OCI-LY3 (cell line): Measurements from ENCODE around the gene CFAP221.

Experiments used
- H2AFZ ChIP-seq: fragments of 200-600, 300-600 bp; shearing (Covaris generic); 2 replicates; pipeline ENCODE4 v1.6.0; 2014; ENCODE audit warnings: antibody characterized with exemption, low read depth, low read length
- H3K27ac ChIP-seq: fragments of 200-600, 300-600 bp; sonication (generic); 2 replicates; pipeline ENCODE4 v1.5.1; 2014; ENCODE audit warnings: mild to moderate bottlenecking, low read length, moderate library complexity, mixed read lengths
- H3K27me3 ChIP-seq: fragments of 200-600, 300-600 bp; sonication (generic); 2 replicates; pipeline ENCODE4 v1.6.1; 2014; ENCODE audit warnings: low read depth, low read length, mixed read lengths
- H3K36me3 ChIP-seq: fragments of 200-600, 300-600 bp; sonication (generic); replicated peaks from 2 replicates; pipeline ENCODE3; 2014; ENCODE audit warnings: low read depth, low read length, mixed read lengths
- H3K4me1 ChIP-seq: fragments of 300-600, 200-600 bp; sonication (generic); 2 replicates; pipeline ENCODE4 v1.6.1; 2014; ENCODE audit warnings: low read length, mixed read lengths
- H3K4me2 ChIP-seq: fragments of 200-600, 300-600 bp; sonication (generic); 2 replicates; pipeline ENCODE4 v1.6.1; 2014; ENCODE audit warnings: low read length, mixed read lengths
- H3K4me3 ChIP-seq: fragments of 300-600, 200-600 bp; sonication (generic); 2 replicates; pipeline ENCODE4 v1.5.1; 2014; ENCODE audit warnings: antibody characterized with exemption, mild to moderate bottlenecking, low read length, moderate library complexity
- H3K79me2 ChIP-seq: fragments of 300-600, 200-600 bp; shearing (Covaris generic); 2 replicates; pipeline ENCODE4 v1.6.1; 2014; ENCODE audit warnings: mild to moderate bottlenecking, low read length, mixed read lengths
- H3K9ac ChIP-seq: fragments of 300-600, 200-600 bp; shearing (Covaris generic); 2 replicates; pipeline ENCODE4 v1.6.0; 2014; ENCODE audit warnings: mild to moderate bottlenecking, low read length, moderate library complexity
- H3K9me3 ChIP-seq: fragments of 200-600, 300-600 bp; shearing (Covaris generic); 2 replicates; pipeline ENCODE4 v1.6.1; 2014; ENCODE audit warnings: low read length, mixed read lengths; ENCODE audit not compliant: insufficient read depth
- H4K20me1 ChIP-seq: fragments of 200-600, 300-600 bp; sonication (generic); 2 replicates; pipeline ENCODE4 v1.6.1; 2016; ENCODE audit warnings: low read length, mixed read lengths; ENCODE audit not compliant: insufficient read depth
- EZH2phosphoT487 ChIP-seq: fragments of 200-600 bp; shearing (Covaris generic); IDR thresholded peaks from 2 replicates; pipeline ENCODE4 v1.6.1; 2018; ENCODE audit warnings: antibody characterized with exemption, mixed run types, low read depth
- TF ChIP-seq, protein P1 (sequence below): fragments of 200-600, 300-600 bp; sonication (generic); IDR thresholded peaks from 2 replicates; pipeline ENCODE4 v1.5.1; 2014; ENCODE audit warnings: antibody characterized with exemption, low read length, low read depth

CFAP221 gene

DNA sequence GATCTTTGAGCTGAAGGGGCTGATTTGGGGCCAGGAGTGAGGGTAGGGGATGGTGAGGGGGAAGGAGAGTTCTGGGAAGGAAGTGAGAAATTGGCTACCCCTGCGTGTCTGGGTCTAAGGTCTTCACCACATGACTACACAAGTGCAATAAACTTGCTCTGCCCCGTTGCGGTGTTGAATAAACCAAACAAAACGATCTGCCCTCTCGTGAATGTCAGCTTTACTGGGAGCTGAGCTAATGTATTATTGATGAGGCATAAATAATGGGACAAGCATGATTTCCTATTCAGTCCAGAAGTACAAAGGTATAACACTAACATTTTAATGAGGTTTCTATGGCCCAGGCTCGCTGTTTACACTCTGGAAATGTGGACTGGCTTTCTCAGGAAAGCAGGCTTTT is 8.0 kb upstream of the CFAP221 start:
- Histone ChIP-seq H2AFZ (no peak overlapping the region), H3K79me2 (no peaks in the 10 kb centered on the region), H3K4me3 (no peak overlapping the region), H3K27ac (no peak overlapping the region), H3K27me3 (peaks cover 6% of the 10 kb centered on the region; the same call in 1 of the 2 replicates), H4K20me1 (no peaks in the 10 kb centered on the region), H3K36me3 (no peaks in the 10 kb centered on the region), H3K4me2 (no peak overlapping the region), H3K9me3 (peaks cover 10% of the 10 kb centered on the region), H3K4me1 (no peaks in the 10 kb centered on the region), H3K9ac (no peak overlapping the region)
- TF ChIP-seq, protein P1, sequence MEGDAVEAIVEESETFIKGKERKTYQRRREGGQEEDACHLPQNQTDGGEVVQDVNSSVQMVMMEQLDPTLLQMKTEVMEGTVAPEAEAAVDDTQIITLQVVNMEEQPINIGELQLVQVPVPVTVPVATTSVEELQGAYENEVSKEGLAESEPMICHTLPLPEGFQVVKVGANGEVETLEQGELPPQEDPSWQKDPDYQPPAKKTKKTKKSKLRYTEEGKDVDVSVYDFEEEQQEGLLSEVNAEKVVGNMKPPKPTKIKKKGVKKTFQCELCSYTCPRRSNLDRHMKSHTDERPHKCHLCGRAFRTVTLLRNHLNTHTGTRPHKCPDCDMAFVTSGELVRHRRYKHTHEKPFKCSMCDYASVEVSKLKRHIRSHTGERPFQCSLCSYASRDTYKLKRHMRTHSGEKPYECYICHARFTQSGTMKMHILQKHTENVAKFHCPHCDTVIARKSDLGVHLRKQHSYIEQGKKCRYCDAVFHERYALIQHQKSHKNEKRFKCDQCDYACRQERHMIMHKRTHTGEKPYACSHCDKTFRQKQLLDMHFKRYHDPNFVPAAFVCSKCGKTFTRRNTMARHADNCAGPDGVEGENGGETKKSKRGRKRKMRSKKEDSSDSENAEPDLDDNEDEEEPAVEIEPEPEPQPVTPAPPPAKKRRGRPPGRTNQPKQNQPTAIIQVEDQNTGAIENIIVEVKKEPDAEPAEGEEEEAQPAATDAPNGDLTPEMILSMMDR: no peak

DNA sequence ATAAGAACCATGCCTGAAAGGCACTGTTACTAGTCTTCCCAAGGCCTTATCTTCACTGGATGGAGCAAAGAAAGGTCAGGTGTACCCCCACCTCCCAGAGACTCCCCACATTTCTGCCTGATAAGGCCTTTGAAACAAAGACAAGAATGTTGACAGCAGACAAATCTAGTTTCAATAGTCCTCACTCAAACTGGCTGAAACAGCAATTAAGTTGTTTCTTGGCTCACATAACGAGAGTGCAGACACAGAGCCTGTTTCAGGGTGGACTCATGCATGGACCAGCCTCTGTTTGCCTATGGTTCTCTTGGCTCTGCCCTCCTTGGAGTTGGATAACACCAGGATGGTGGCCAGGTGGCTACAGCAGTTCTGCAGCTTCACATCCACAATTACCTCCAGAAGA is 7.5 kb upstream of the CFAP221 start:
- peaks cover 10% of the 10 kb centered on the region for H3K9me3 ChIP-seq

DNA sequence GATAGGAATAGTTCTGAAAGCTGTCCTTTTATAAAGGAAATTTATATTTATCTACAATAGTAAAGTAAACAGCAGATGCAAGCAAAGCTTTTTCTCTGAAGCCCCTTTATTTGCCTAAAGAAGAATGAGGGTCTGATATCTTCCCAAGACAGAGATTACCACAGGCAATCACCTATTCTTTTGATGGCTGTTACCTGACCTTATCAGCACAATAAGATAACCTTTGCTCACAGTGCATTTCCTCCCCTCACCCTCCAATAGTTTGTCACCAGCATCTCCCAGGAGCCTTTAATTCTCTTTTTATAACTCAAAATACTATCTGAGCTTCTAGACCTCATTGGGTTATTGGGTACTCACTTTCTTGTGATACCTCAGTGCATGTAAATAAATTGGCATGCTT is 6.5 kb upstream of the CFAP221 start:
- Histone ChIP-seq H3K4me3 (no peak overlapping the region), H3K27me3 (peaks cover 6% of the 10 kb centered on the region; the same call in 1 of the 2 replicates), H3K9ac (no peak overlapping the region), H3K27ac (no peak overlapping the region), H3K4me2 (no peak overlapping the region), H4K20me1 (no peaks in the 10 kb centered on the region), H3K4me1 (no peaks in the 10 kb centered on the region), H3K36me3 (no peaks in the 10 kb centered on the region), H3K79me2 (no peaks in the 10 kb centered on the region), H2AFZ (no peak overlapping the region), H3K9me3 (peaks cover 10% of the 10 kb centered on the region)
- TF ChIP-seq, protein P1: no peak
- no peak for TF ChIP-seq EZH2phosphoT487

More for the DNA sequence above, 7.5 kb upstream of the CFAP221 start:
- H3K9ac ChIP-seq: no peak overlapping the region
- no peaks in the 10 kb centered on the region for H3K4me1 ChIP-seq
- no peaks in the 10 kb centered on the region for H3K36me3 ChIP-seq
- no peak for TF ChIP-seq EZH2phosphoT487
- TF ChIP-seq, protein P1: no peak
- no peaks in the 10 kb centered on the region for H3K79me2 ChIP-seq
- no peak overlapping the region for H2AFZ ChIP-seq
- no peak overlapping the region for H3K4me2 ChIP-seq
- no peaks in the 10 kb centered on the region for H4K20me1 ChIP-seq
- H3K4me3 ChIP-seq: no peak overlapping the region
- no peak overlapping the region for H3K27ac ChIP-seq
- peaks cover 6% of the 10 kb centered on the region; the same call in 1 of the 2 replicates for H3K27me3 ChIP-seq

DNA sequence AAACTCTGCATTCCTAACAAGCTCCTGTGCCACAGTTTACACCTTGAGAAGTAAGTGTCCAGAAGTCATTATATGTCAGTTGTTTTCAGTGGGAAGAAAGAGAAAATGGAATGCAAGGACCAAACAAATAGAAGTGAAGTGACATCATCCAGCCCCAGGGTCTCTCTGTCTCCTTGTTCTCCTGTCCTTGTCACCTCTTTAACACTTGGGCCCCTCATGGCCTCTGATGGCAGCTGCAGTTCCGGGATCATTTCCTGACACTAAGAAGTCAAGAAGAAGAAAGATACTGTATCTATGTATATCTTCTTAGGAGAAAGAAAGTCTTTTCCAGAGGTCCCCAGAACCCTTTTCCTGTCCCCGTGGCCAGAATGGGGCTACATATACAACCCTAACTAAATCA is 2.8 kb upstream of the CFAP221 start:
- Histone ChIP-seq H2AFZ (no peak overlapping the region), H3K36me3 (no peaks in the 10 kb centered on the region), H3K9me3 (no peaks in the 10 kb centered on the region; the same call in 1 of the 2 replicates), H3K79me2 (no peaks in the 10 kb centered on the region), H4K20me1 (no peaks in the 10 kb centered on the region), H3K4me2 (no peak overlapping the region), H3K4me1 (no peaks in the 10 kb centered on the region), H3K9ac (no peak overlapping the region), H3K27me3 (peaks cover 6% of the 10 kb centered on the region; the same call in 1 of the 2 replicates), H3K27ac (no peak overlapping the region), H3K4me3 (no peak overlapping the region)
- TF ChIP-seq, protein P1: no peak
- TF ChIP-seq EZH2phosphoT487: no peak
